HepG2 (cell line): ENCODE data around the gene OBSL1. TPM values are rescaled to one million over a fixed set of nuclear protein-coding genes. Genes with fewer than 3 reads are reported as not detected.

Experiments
- CCAR2 ChIP-seq: fragments of 200-400 bp; formaldehyde crosslinking; optimal IDR thresholded peaks from 2 replicates; pipeline ENCODE3; 2018; ENCODE audit warnings: low read depth, mild to moderate bottlenecking, low read length, moderate library complexity
- CCDC6 ChIP-seq: sonication (generic); formaldehyde crosslinking; IDR thresholded peaks from 2 replicates; pipeline ENCODE4 v1.8.1; 2022; ENCODE audit warnings: mild to moderate bottlenecking, missing genetic modification reagents, moderate library complexity
- CEBPB ChIP-seq: IDR thresholded peaks from 2 replicates; pipeline ENCODE4 v1.6.1; 2011; ENCODE audit warnings: low read depth, low read length, improper control_type of control experiment, borderline replicate concordance
- FOXC1 ChIP-seq: sonication (generic); formaldehyde crosslinking; IDR thresholded peaks from 2 replicates; pipeline ENCODE4 v1.8.0; 2022; ENCODE audit warnings: mild to moderate bottlenecking, missing genetic modification reagents, borderline replicate concordance
- GLI4 ChIP-seq: sonication (generic); formaldehyde crosslinking; IDR thresholded peaks from 2 replicates; pipeline ENCODE4 v1.5.1; 2020; ENCODE audit warnings: missing genetic modification reagents, mild to moderate bottlenecking, moderate library complexity, borderline replicate concordance
- HNRNPH1 ChIP-seq: fragments of 200-400 bp; formaldehyde crosslinking; optimal IDR thresholded peaks from 2 replicates; pipeline ENCODE3; 2017; ENCODE audit warnings: mild to moderate bottlenecking, low read depth, low read length
- MIER2 ChIP-seq: IDR thresholded peaks from 2 replicates; pipeline ENCODE4 v1.6.1; 2016; ENCODE audit warnings: missing biosample characterization, missing genetic modification reagents
- PHF21A ChIP-seq: sonication (generic); formaldehyde crosslinking; IDR thresholded peaks from 2 replicates; pipeline ENCODE4 v1.5.0; 2020; ENCODE audit warnings: mild to moderate bottlenecking, missing genetic modification reagents
- PPARG ChIP-seq: conservative IDR thresholded peaks from 2 replicates; pipeline ENCODE4 v1.6.1; 2016; ENCODE audit warnings: missing biosample characterization, missing genetic modification reagents
- SP1 ChIP-seq, 2 experiments: fragments of 450-650 bp in 1 of 2; sonication (generic) in 1 of 2; formaldehyde crosslinking in 1 of 2; IDR thresholded peaks; 2 replicates each; pipeline versions ENCODE4 v1.4.0 to v1.6.1; 2016 to 2020; ENCODE audit warnings: missing genetic modification reagents in 1 of 2
- SP4 ChIP-seq: sonication (generic); formaldehyde crosslinking; IDR thresholded peaks from 2 replicates; pipeline ENCODE4 v1.8.1; 2023; ENCODE audit warnings: mild to moderate bottlenecking, missing genetic modification reagents
- TBX3 ChIP-seq: fragments of 450-650 bp; IDR thresholded peaks from 2 replicates; pipeline ENCODE4 v1.6.1; 2017; ENCODE audit warnings: antibody characterized with exemption, mild to moderate bottlenecking, inconsistent platforms, borderline replicate concordance
- ZHX1 ChIP-seq: sonication (generic); formaldehyde crosslinking; IDR thresholded peaks from 2 replicates; pipeline ENCODE4 v1.8.1; 2022; ENCODE audit warnings: low read depth, mild to moderate bottlenecking, missing genetic modification reagents
- ZIK1 ChIP-seq: sonication (generic); formaldehyde crosslinking; IDR thresholded peaks from 2 replicates; pipeline ENCODE4 v1.5.0; 2020; ENCODE audit warnings: mild to moderate bottlenecking, low read depth, missing genetic modification reagents, borderline replicate concordance
- ZNF124 ChIP-seq: sonication (generic); formaldehyde crosslinking; IDR thresholded peaks from 2 replicates; pipeline ENCODE4 v1.4.0; 2020; ENCODE audit warnings: missing genetic modification reagents
- ZNF224 ChIP-seq: sonication (generic); formaldehyde crosslinking; IDR thresholded peaks from 2 replicates; pipeline ENCODE4 v1.5.0; 2020; ENCODE audit warnings: mild to moderate bottlenecking, missing genetic modification reagents
- ZNF335 ChIP-seq: sonication (generic); formaldehyde crosslinking; IDR thresholded peaks from 2 replicates; pipeline ENCODE4 v1.4.0; 2020; ENCODE audit warnings: missing genetic modification reagents
- ZNF451 ChIP-seq: sonication (generic); formaldehyde crosslinking; IDR thresholded peaks from 2 replicates; pipeline ENCODE4 v1.5.0; 2020; ENCODE audit warnings: mild to moderate bottlenecking, missing genetic modification reagents
- ZNF709 ChIP-seq: sonication (generic); formaldehyde crosslinking; IDR thresholded peaks from 2 replicates; pipeline ENCODE4 v1.5.0; 2020; ENCODE audit warnings: mild to moderate bottlenecking, missing genetic modification reagents
- ZNF740 ChIP-seq: sonication (generic); formaldehyde crosslinking; IDR thresholded peaks from 2 replicates; pipeline ENCODE4 v1.4.0; 2020; ENCODE audit warnings: missing genetic modification reagents
- ZNF761 ChIP-seq: sonication (generic); formaldehyde crosslinking; conservative IDR thresholded peaks from 2 replicates; pipeline ENCODE4 v1.4.0; 2020; ENCODE audit warnings: mild to moderate bottlenecking, missing genetic modification reagents
- ZNF776 ChIP-seq: sonication (generic); formaldehyde crosslinking; IDR thresholded peaks from 2 replicates; pipeline ENCODE4 v1.4.0; 2020; ENCODE audit warnings: mild to moderate bottlenecking, missing genetic modification reagents
- polyA plus RNA-seq, 8 experiments: library from polyadenylated mRNA; depleted of rRNA in 3 of 8; stranded (reverse) in 7 of 8; unstranded in 1 of 8; fragments of >200 nt; fragmentation: Illumina TruSeq in 4 of 8; extraction: Trizol in 4 of 8; gene quantifications; 2 replicates each; pipeline versions ENCODE4 v1.2.1 to v1.2.3, GENCODE V29; 2011 to 2016; ENCODE audit warnings: low read depth in 4 of 8, missing spikeins in 1 of 8, mixed read lengths in 1 of 8; ENCODE audit not compliant: insufficient read depth in 1 of 8
- total RNA-seq, 5 experiments: library from RNA; depleted of rRNA; stranded (reverse); fragments of >200 nt; fragmentation: Illumina TruSeq; extraction: Trizol; gene quantifications; 2 replicates each; pipeline ENCODE4 v1.2.3, GENCODE V29; 2016; ENCODE audit warnings: low read depth in 1 of 5
- TF ChIP-seq, protein P1 (sequence below): sonication (generic); formaldehyde crosslinking; IDR thresholded peaks from 2 replicates; pipeline ENCODE4 v1.4.0; 2020; ENCODE audit warnings: missing genetic modification reagents

Gene OBSL1
- total and polyA plus RNA-seq, 2 of the 13 experiments (the other 11 are each of a cell fraction or from before 2014, with no cell fraction given) = 86.7 to 218 TPM

- TF ChIP-seq ZIK1 (no peak), ZNF740 (CRISPR knock-in tag) (no peak), CCDC6 (no peak), TBX3 (no peak), ZNF709 (CRISPR knock-in tag) (0 out of 2 replicates have a peak, but pooled peaks have one; percentile 66), PHF21A (no peak), CCAR2 (no peak), SP4 (peak; percentile 69), ZNF124 (no peak), ZHX1 (no peak), SP1 (IDR thresholded peaks at IDR 0.05) (no peak), SP1 (CRISPR knock-in tag; IDR thresholded peaks at IDR 0.05) (no peak), ZNF761 (CRISPR knock-in tag) (no peak), PPARG (CRISPR knock-in tag) (no peak), MIER2 (CRISPR knock-in tag) (no peak), ZNF224 (no peak), ZNF776 (CRISPR knock-in tag) (no peak), FOXC1 (CRISPR knock-in tag) (no peak), HNRNPH1 (no peak), ZNF451 (CRISPR knock-in tag) (no peak), GLI4 (CRISPR knock-in tag) (0 out of 2 replicates have a peak, but pooled peaks have one; percentile 52), ZNF335 (no peak), CEBPB (no peak)
- TF ChIP-seq, protein P1, sequence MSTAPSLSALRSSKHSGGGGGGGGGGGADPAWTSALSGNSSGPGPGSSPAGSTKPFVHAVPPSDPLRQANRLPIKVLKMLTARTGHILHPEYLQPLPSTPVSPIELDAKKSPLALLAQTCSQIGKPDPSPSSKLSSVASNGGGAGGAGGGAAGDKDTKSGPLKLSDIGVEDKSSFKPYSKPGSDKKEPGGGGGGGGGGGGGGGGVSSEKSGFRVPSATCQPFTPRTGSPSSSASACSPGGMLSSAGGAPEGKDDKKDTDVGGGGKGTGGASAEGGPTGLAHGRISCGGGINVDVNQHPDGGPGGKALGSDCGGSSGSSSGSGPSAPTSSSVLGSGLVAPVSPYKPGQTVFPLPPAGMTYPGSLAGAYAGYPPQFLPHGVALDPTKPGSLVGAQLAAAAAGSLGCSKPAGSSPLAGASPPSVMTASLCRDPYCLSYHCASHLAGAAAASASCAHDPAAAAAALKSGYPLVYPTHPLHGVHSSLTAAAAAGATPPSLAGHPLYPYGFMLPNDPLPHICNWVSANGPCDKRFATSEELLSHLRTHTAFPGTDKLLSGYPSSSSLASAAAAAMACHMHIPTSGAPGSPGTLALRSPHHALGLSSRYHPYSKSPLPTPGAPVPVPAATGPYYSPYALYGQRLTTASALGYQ (CRISPR knock-in tag) = no peak
These were observed 9.9 kb downstream of the OBSL1 start (continued) for GRCh38 chr2:219561179-219562048.
